ENCODE results near the gene LDLRAP1.

Gene LDLRAP1

GRCh38 chr1:25527946-25528595 is 15.3 kb upstream of the LDLRAP1 start:
- no peak overlapping the region for H3K9ac ChIP-seq (ENCODE audit: low read depth, low read length, poor library complexity, severe bottlenecking)
- no peaks in the 10 kb centered on the region for H3K4me1 ChIP-seq (ENCODE audit: insufficient read depth, low read length, poor library complexity, severe bottlenecking)
- no peak overlapping the region for H2AFZ ChIP-seq (ENCODE audit: low read length)
- no peaks in the 10 kb centered on the region for H3K79me2 ChIP-seq (ENCODE audit: insufficient read depth, low read length)
- no peaks in the 10 kb centered on the region for H4K20me1 ChIP-seq (ENCODE audit: insufficient read depth, low read length, poor library complexity, severe bottlenecking)
- H3K9me2 ChIP-seq (replicated peaks; ENCODE audit: low read depth, low read length): no peaks in the 10 kb centered on the region
- no peaks in the 10 kb centered on the region for H3K27me3 ChIP-seq (ENCODE audit: insufficient read depth, low read length, poor library complexity, severe bottlenecking)
- no peaks in the 10 kb centered on the region for H3K9me3 ChIP-seq (ENCODE audit: insufficient read depth, low read depth, low read length)
- no peak for TF ChIP-seq EZH2phosphoT487 (IDR thresholded peaks at IDR 0.05; ENCODE audit: borderline replicate concordance)
- TF ChIP-seq, protein P1, sequence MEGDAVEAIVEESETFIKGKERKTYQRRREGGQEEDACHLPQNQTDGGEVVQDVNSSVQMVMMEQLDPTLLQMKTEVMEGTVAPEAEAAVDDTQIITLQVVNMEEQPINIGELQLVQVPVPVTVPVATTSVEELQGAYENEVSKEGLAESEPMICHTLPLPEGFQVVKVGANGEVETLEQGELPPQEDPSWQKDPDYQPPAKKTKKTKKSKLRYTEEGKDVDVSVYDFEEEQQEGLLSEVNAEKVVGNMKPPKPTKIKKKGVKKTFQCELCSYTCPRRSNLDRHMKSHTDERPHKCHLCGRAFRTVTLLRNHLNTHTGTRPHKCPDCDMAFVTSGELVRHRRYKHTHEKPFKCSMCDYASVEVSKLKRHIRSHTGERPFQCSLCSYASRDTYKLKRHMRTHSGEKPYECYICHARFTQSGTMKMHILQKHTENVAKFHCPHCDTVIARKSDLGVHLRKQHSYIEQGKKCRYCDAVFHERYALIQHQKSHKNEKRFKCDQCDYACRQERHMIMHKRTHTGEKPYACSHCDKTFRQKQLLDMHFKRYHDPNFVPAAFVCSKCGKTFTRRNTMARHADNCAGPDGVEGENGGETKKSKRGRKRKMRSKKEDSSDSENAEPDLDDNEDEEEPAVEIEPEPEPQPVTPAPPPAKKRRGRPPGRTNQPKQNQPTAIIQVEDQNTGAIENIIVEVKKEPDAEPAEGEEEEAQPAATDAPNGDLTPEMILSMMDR (conservative IDR thresholded peaks at IDR 0.05; ENCODE audit: low read length): no peak
- no peak overlapping the region for H3K4me2 ChIP-seq (ENCODE audit: low read depth, low read length, poor library complexity, severe bottlenecking)
- H3K4me3 ChIP-seq (ENCODE audit: low read length, poor library complexity, severe bottlenecking): no peak overlapping the region
- H3F3A ChIP-seq (ENCODE audit: low read depth): no peaks in the 10 kb centered on the region
- no peaks in the 10 kb centered on the region for H3K36me3 ChIP-seq (ENCODE audit: insufficient read depth, low read length)

DNA sequence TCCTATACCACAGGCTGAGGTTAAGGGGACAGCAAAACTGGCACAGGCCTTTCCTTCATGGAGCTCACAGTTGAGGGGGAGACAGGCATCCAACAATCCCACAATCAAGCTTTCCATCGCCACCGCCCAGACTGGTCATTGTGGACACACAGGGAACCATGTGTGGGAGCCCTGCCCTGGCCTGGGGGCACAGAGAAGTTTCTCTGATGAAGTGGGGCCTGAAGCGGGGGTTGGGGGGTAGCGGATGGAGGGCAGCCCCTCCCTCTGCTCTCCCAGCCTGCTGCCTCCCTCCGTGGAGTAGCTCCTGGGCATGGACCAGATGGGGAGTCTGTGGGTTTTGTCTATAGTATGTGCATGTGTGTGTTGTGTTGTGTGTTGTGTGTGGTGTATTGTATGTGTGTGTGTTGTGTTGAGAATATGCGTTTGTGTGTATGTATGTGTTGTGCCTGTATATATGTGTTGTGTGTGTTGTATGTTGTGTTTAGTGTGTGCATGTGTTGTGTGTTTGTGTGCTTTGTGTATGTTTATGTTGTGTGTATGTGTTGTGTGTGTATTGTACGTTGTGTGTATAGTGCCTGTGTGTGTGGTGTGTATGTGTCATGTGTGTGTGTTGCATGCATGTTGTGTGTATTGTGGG is 14.4 kb upstream of the LDLRAP1 start:
- Histone ChIP-seq H3K4me3 (ENCODE audit: low read length, poor library complexity, severe bottlenecking) (no peak overlapping the region), H3K9me2 (replicated peaks; ENCODE audit: low read depth, low read length) (no peaks in the 10 kb centered on the region), H3K4me2 (ENCODE audit: low read depth, low read length, poor library complexity, severe bottlenecking) (no peak overlapping the region), H3F3A (ENCODE audit: low read depth) (no peaks in the 10 kb centered on the region), H3K4me1 (ENCODE audit: insufficient read depth, low read length, poor library complexity, severe bottlenecking) (no peaks in the 10 kb centered on the region), H3K79me2 (ENCODE audit: insufficient read depth, low read length) (no peaks in the 10 kb centered on the region), H2AFZ (ENCODE audit: low read length) (no peak overlapping the region), H4K20me1 (ENCODE audit: insufficient read depth, low read length, poor library complexity, severe bottlenecking) (no peaks in the 10 kb centered on the region), H3K9ac (ENCODE audit: low read depth, low read length, poor library complexity, severe bottlenecking) (no peak overlapping the region), H3K9me3 (ENCODE audit: insufficient read depth, low read depth, low read length) (no peaks in the 10 kb centered on the region), H3K27me3 (ENCODE audit: insufficient read depth, low read length, poor library complexity, severe bottlenecking) (no peaks in the 10 kb centered on the region), H3K36me3 (ENCODE audit: insufficient read depth, low read length) (no peaks in the 10 kb centered on the region)
- TF ChIP-seq, protein P1 (conservative IDR thresholded peaks at IDR 0.05; ENCODE audit: low read length): no peak
- no peak for TF ChIP-seq EZH2phosphoT487 (IDR thresholded peaks at IDR 0.05; ENCODE audit: borderline replicate concordance)

DNA sequence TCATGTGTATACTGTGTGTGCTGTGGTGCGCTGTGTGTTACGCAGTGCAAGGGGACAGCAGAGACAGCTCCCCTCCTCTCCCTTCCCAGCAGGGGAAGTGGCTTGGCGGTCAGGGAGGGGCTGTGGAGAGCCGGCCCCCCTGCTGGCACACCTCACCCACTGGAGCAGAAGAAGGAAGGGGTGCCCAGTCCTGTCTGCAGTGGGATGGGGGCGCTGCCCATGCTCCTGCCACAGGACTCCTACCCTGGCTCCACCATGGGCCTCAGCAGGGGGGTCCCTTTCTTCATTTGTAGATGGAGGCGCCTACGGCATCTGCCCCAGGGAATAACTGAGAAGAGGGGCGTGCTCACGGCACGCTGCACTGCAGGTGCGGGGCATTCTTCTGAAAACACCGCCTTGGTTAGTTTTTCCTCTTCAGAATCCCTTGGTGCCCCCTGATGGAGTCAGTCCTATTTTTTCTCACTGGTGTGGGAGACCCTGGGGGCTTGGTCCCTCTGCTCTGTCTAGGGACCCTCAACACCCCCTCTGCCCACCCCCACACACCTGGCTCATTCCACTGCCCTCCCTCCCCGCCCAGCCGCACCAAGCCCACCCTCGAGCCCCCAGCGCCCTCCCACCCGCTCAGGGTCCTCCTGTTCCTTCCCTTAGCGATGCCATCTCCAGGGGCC is 13.8 kb upstream of the LDLRAP1 start:
- H4K20me1 ChIP-seq (ENCODE audit: insufficient read depth, low read length, poor library complexity, severe bottlenecking): no peaks in the 10 kb centered on the region
- no peaks in the 10 kb centered on the region for H3K36me3 ChIP-seq (ENCODE audit: insufficient read depth, low read length)
- H3K4me2 ChIP-seq (ENCODE audit: low read depth, low read length, poor library complexity, severe bottlenecking): no peak overlapping the region
- H2AFZ ChIP-seq (ENCODE audit: low read length): no peak overlapping the region
- H3K4me1 ChIP-seq (ENCODE audit: insufficient read depth, low read length, poor library complexity, severe bottlenecking): no peaks in the 10 kb centered on the region
- no peaks in the 10 kb centered on the region for H3F3A ChIP-seq (ENCODE audit: low read depth)
- H3K27me3 ChIP-seq (ENCODE audit: insufficient read depth, low read length, poor library complexity, severe bottlenecking): no peaks in the 10 kb centered on the region
- H3K9me2 ChIP-seq (replicated peaks; ENCODE audit: low read depth, low read length): no peaks in the 10 kb centered on the region
- H3K4me3 ChIP-seq (ENCODE audit: low read length, poor library complexity, severe bottlenecking): no peak overlapping the region
- H3K9me3 ChIP-seq (ENCODE audit: insufficient read depth, low read depth, low read length): no peaks in the 10 kb centered on the region
- H3K9ac ChIP-seq (ENCODE audit: low read depth, low read length, poor library complexity, severe bottlenecking): no peak overlapping the region
- TF ChIP-seq, protein P1 (conservative IDR thresholded peaks at IDR 0.05; ENCODE audit: low read length): no peak
- TF ChIP-seq EZH2phosphoT487 (IDR thresholded peaks at IDR 0.05; ENCODE audit: borderline replicate concordance): no peak
- H3K79me2 ChIP-seq (ENCODE audit: insufficient read depth, low read length): no peaks in the 10 kb centered on the region
